K562 (cell line): Measurements from ENCODE around the gene KLK7. TPM values are rescaled to one million over a fixed set of nuclear protein-coding genes. Genes with fewer than 3 reads are reported as not detected.

Experiments
- ATAC-seq: fragments of 200-7000 bp; cut with Tn5 transposase; 3 replicates; pipeline ENCODE4 v1.9.1; 2020; ENCODE audit warnings: moderate library complexity
- BruUV-seq: library from RNA; stranded (reverse); fragments of 400-500 nt; replicated peaks from 2 replicates; lab custom pipeline; 2021; lab: Mats Ljungman, UMichigan
- CTCF ChIA-PET: fragments of 300-600 bp; formaldehyde crosslinking; extraction: SDS; loops from one replicate; lab custom pipeline; 2021; ENCODE audit warnings: low intra/inter-chr PET ratio; lab: Yijun Ruan, JAX
- POLR2A ChIA-PET: fragments of 300-600, 350-650 bp; sonication (Branson Sonifier 250); formaldehyde crosslinking; extraction: SDS; loops from one replicate; lab custom pipeline; 2021; ENCODE audit warnings: antibody characterized with exemption, inconsistent platforms; lab: Yijun Ruan, JAX
- DNase-seq, 4 experiments: peaks; one replicate each; pipeline versions ENCODE4 v3.0.0 to v3.0.0-alpha.2; 2011 to 2018; ENCODE audit warnings: low spot score in 3 of 4, mixed read lengths in 3 of 4; ENCODE audit errors: extremely low read depth in 1 of 4
- FAIRE-seq: peaks from 2 replicates; lab custom pipeline; 2011; peaks lifted over from hg19 to GRCh38; lab: Jason Lieb, UNC
- H2AFZ ChIP-seq: 2 replicates; pipeline ENCODE4 v1.6.0; 2011; ENCODE audit warnings: low read depth, low read length, control low read depth, inconsistent platforms
- H3K27ac ChIP-seq: fragments of 200-600 bp; 3 replicates; pipeline ENCODE4 v1.8.0; 2011; ENCODE audit warnings: low read depth, mild to moderate bottlenecking, control low read depth, inconsistent platforms, low read length, moderate library complexity, mixed read lengths; ENCODE audit errors: extremely low read depth
- H3K27me3 ChIP-seq, 2 experiments: fragments of 300-600 bp in 1 of 2; 2 replicates in 1 of 2; 3 replicates in 1 of 2; pipeline versions ENCODE4 v1.6.0 to v1.8.0; 2011; ENCODE audit warnings: inconsistent platforms in 2 of 2, low read length in 2 of 2, mild to moderate bottlenecking in 1 of 2, mixed read lengths in 1 of 2, moderate library complexity in 1 of 2; ENCODE audit not compliant: control insufficient read depth in 2 of 2, insufficient read depth in 2 of 2
- H3K36me3 ChIP-seq: fragments of 300-600 bp; 3 replicates; pipeline ENCODE4 v1.8.0; 2011; ENCODE audit warnings: mild to moderate bottlenecking, low read length, inconsistent platforms; ENCODE audit not compliant: control insufficient read depth, insufficient read depth
- H3K4me1 ChIP-seq, 2 experiments: fragments of 200-600 bp in 1 of 2; replicated peaks in 1 of 2; 2 replicates in 1 of 2; 3 replicates in 1 of 2; pipeline versions ENCODE4 v1.5.1 to v1.8.0; 2011; ENCODE audit warnings: inconsistent platforms in 2 of 2, low read length in 2 of 2, mild to moderate bottlenecking in 1 of 2, mixed read lengths in 1 of 2, moderate library complexity in 1 of 2; ENCODE audit not compliant: control insufficient read depth in 2 of 2, insufficient read depth in 2 of 2
- H3K4me2 ChIP-seq: 2 replicates; pipeline ENCODE4 v1.6.1; 2011; ENCODE audit warnings: low read length, control low read depth, inconsistent platforms, mixed read lengths; ENCODE audit not compliant: insufficient read depth
- H3K4me3 ChIP-seq: fragments of 200-600 bp; sonication (generic), shearing (Covaris generic); 2 replicates; pipeline ENCODE4 v1.5.1; 2016; ENCODE audit warnings: control low read depth, inconsistent platforms
- H3K79me2 ChIP-seq: fragments of 200-600 bp; 3 replicates; pipeline ENCODE4 v1.8.0; 2011; ENCODE audit warnings: low read length, inconsistent platforms; ENCODE audit not compliant: control insufficient read depth, insufficient read depth
- H3K9ac ChIP-seq, 2 experiments: 2 replicates each; pipeline versions ENCODE4 v1.6.0 to v1.6.1; 2011; ENCODE audit warnings: low read depth in 2 of 2, low read length in 2 of 2, control low read depth in 1 of 2, inconsistent platforms in 1 of 2, mild to moderate bottlenecking in 1 of 2, mixed read lengths in 1 of 2; ENCODE audit not compliant: insufficient read depth in 1 of 2
- H3K9me1 ChIP-seq: one replicate; pipeline ENCODE4 v1.6.0; 2011; ENCODE audit warnings: inconsistent platforms, mild to moderate bottlenecking, low read length, moderate library complexity; ENCODE audit not compliant: control insufficient read depth, insufficient read depth
- H3K9me3 ChIP-seq: replicated peaks from 2 replicates; pipeline ENCODE4 v1.5.1; 2011; ENCODE audit warnings: low read depth, low read length, inconsistent platforms; ENCODE audit not compliant: control insufficient read depth, insufficient read depth
- H4K20me1 ChIP-seq: replicated peaks from 2 replicates; pipeline ENCODE4 v1.6.1; 2011; ENCODE audit warnings: low read length, inconsistent platforms, mixed read lengths; ENCODE audit not compliant: control insufficient read depth, insufficient read depth
- BACH1 ChIP-seq: fragments of 200-800 bp; sonication (Bioruptor generic); IDR thresholded peaks from 2 replicates; pipeline ENCODE4 v1.6.1; 2016; ENCODE audit warnings: missing genetic modification characterization, missing compliant biosample characterization
- CREM ChIP-seq: IDR thresholded peaks from 2 replicates; pipeline ENCODE4 v1.6.1; 2014; ENCODE audit warnings: antibody characterized with exemption, low read depth
- CTBP1 ChIP-seq: fragments of 450-650 bp; IDR thresholded peaks from 2 replicates; pipeline ENCODE4 v1.6.1; 2016; ENCODE audit warnings: borderline replicate concordance
- EHMT2 ChIP-seq: fragments of 450-650 bp; IDR thresholded peaks from 2 replicates; pipeline ENCODE4 v1.6.1; 2018; ENCODE audit warnings: antibody characterized with exemption
- JUND ChIP-seq, 2 experiments: IDR thresholded peaks; 2 replicates in 1 of 2; 3 replicates in 1 of 2; pipeline ENCODE4 v1.6.1; 2011; ENCODE audit warnings: borderline replicate concordance in 2 of 2, low read depth in 2 of 2, low read length in 2 of 2, improper control_type of control experiment in 1 of 2, missing biosample characterization in 1 of 2, missing genetic modification characterization in 1 of 2, missing genetic modification reagents in 1 of 2
- NR3C1 ChIP-seq: sonication (generic); formaldehyde crosslinking; IDR thresholded peaks from 2 replicates; pipeline ENCODE4 v1.8.1; 2022; ENCODE audit warnings: missing genetic modification reagents
- POLR2B ChIP-seq: fragments of 450-650 bp; IDR thresholded peaks from 2 replicates; pipeline ENCODE4 v1.6.1; 2018; ENCODE audit warnings: low read depth; ENCODE audit not compliant: partially characterized antibody
- RAD21 ChIP-seq, 2 experiments: fragments of 250-450 bp in 1 of 2; fragments of 450-650 bp in 1 of 2; sonication (Bioruptor Pico) in 1 of 2; formaldehyde crosslinking in 1 of 2; IDR thresholded peaks in 1 of 2; conservative IDR thresholded peaks in 1 of 2; 2 replicates each; pipeline versions ENCODE4 v1.4.0 to v1.8.0; 2020 to 2022; ENCODE audit warnings: mild to moderate bottlenecking in 2 of 2, moderate library complexity in 1 of 2
- RB1 ChIP-seq: fragments of 450-650 bp; IDR thresholded peaks from 2 replicates; pipeline ENCODE4 v1.6.1; 2017; ENCODE audit warnings: low read depth, mild to moderate bottlenecking
- RBM39 ChIP-seq: fragments of 200-400 bp; formaldehyde crosslinking; optimal IDR thresholded peaks from 2 replicates; pipeline ENCODE3; 2018; ENCODE audit warnings: low read depth, low read length
- STAG1 ChIP-seq: sonication (generic); formaldehyde crosslinking; IDR thresholded peaks from 2 replicates; pipeline ENCODE4 v1.5.0; 2020; ENCODE audit warnings: missing genetic modification reagents, borderline replicate concordance
- TEAD1 ChIP-seq, 2 experiments: fragments of 450-650 bp in 1 of 2; sonication (generic) in 1 of 2; formaldehyde crosslinking; IDR thresholded peaks; 2 replicates each; pipeline versions ENCODE4 v1.4.0 to v1.8.0; 2020 to 2022; ENCODE audit warnings: mild to moderate bottlenecking in 2 of 2, missing genetic modification reagents in 1 of 2
- TFAM ChIP-seq: fragments of 250-450 bp; sonication (Bioruptor Pico); conservative IDR thresholded peaks from 2 replicates; pipeline ENCODE4 v1.5.0; 2021; ENCODE audit warnings: mild to moderate bottlenecking, moderate library complexity
- TFAP4 ChIP-seq: sonication (generic); formaldehyde crosslinking; IDR thresholded peaks from 2 replicates; pipeline ENCODE4 v1.8.0; 2022; ENCODE audit warnings: missing genetic modification reagents, mild to moderate bottlenecking, moderate library complexity, borderline replicate concordance
- ZC3H11A ChIP-seq: IDR thresholded peaks from 2 replicates; pipeline ENCODE4 v1.6.1; 2012; ENCODE audit warnings: low read depth, low read length, improper control_type of control experiment
- ZNF3 ChIP-seq: fragments of 250-450 bp; sonication (Bioruptor Pico); IDR thresholded peaks from 2 replicates; pipeline ENCODE4 v1.5.0; 2021; ENCODE audit warnings: mild to moderate bottlenecking, moderate library complexity
- ZNF384 ChIP-seq: IDR thresholded peaks from 2 replicates; pipeline ENCODE4 v1.6.1; 2012; ENCODE audit warnings: low read depth, low read length, improper control_type of control experiment
- WGBS: fragments of 100-300 bp; shearing (Covaris generic); methylation state at CpG from one replicate; pipeline ENCODE4 v1.1.6; 2016; ENCODE audit warnings: low coverage, mixed read lengths; ENCODE audit not compliant: insufficient coverage; ENCODE audit errors: missing lambda C conversion rate; 5-methylcytosine and 5-hydroxymethylcytosine counted together
- in situ Hi-C: fragments of 300-500 bp; cut with MboI; formaldehyde crosslinking; loops from 4 replicates; pipeline ENCODE4 v1.15.0; 2018; ENCODE audit warnings: inconsistent platforms, mixed read lengths
- intact Hi-C: fragments of 100-400 bp; cut with micrococcal nuclease; formaldehyde crosslinking; loops from 2 replicates; pipeline ENCODE4 v1.14.2; 2022
- polyA plus RNA-seq, 8 experiments: library from polyadenylated mRNA; depleted of rRNA in 4 of 8; stranded (reverse) in 5 of 8; unstranded in 3 of 8; fragments of >200 nt; fragmentation: Nextera tagmentation in 2 of 8; fragmentation: Illumina TruSeq in 1 of 8; extraction: Ambion mirVana in 2 of 8; extraction: Trizol in 1 of 8; gene quantifications; 2 replicates each; pipeline versions ENCODE4 v1.2.1 to v1.2.3, GENCODE V29; 2011 to 2014; ENCODE audit warnings: inconsistent platforms in 1 of 8, missing spikeins in 1 of 8
- total RNA-seq, 7 experiments: library from RNA; depleted of rRNA in 6 of 7; stranded (reverse); fragments of >200 nt in 6 of 7; fragmentation: Illumina TruSeq in 2 of 7; extraction: Trizol in 2 of 7; gene quantifications; 2 replicates each; pipeline versions ENCODE4 v1.2.1 to v1.2.3, GENCODE V29; 2011 to 2021; ENCODE audit warnings: low replicate concordance in 1 of 7
- TF ChIP-seq, protein P1 (sequence below), 3 experiments: IDR thresholded peaks in 2 of 3; conservative IDR thresholded peaks in 1 of 3; 2 replicates each; pipeline ENCODE4 v1.5.1; 2011 to 2012; ENCODE audit warnings: low read length in 3 of 3, mild to moderate bottlenecking in 3 of 3, control low read depth in 2 of 3, improper control_type of control experiment in 1 of 3, inconsistent platforms in 1 of 3, low read depth in 1 of 3, mixed read lengths in 1 of 3, moderate library complexity in 1 of 3; ENCODE audit not compliant: insufficient read depth in 2 of 3

KLK7 gene
- total and polyA plus RNA-seq, 9 of the 15 experiments (the other 6 are each of a cell fraction or from before 2014, with no cell fraction given) = 0.03 TPM; not detected in 8

DNA sequence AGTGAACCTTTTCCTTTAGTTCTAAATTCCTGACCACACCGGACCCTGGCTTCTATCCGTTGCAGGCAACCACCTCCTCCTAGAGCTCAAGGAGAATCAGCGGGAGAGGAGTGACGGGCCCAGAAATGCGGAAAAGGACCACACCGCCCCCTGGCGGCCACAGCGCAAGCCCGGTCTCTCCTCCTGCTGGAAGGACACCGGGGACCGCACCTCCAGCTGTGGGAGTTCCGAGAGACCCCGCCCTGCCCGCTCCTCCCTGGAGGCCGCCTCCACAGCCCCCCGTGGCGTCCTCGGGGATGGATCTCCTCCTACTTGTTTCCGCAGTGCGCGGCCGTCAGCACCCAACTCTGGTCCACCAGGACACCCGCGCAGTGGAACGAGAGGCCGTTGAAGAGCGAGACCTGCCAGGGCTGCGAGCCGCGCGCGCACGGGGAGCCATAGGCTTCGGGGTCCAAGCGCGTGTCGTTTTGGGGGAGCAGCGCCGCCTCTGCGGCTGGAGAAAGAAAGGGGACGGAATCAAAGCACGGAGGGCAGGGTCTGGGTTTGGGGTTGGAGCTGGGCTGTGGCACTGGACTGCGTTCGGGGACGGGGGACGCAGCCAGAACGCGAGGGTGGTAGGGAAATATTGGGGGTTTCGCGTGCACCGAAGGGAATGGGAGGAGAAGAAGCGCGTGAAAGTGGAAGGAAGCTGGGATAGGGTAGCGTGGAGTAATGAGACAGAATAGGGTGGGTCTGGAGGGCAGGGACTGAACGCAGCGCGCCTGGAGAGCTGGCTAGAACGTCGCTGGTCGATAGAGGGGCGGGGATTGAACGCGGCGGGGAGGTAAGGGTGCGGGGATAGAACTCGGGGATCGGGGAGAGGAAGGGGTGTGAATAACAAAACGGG, 33.3 kb upstream of the KLK7 start:
- peak overlapping the region; percentile 17; the same call in 1 of the 2 replicates for H2AFZ ChIP-seq
- WGBS = 15% methylated on average over 48 of the region's 68 CpGs
- H3K4me3 ChIP-seq = no peak overlapping the region
- no TSS peak for BruUV-seq
- intact Hi-C loops (loop anchor here (2.0 kb wide), 1 partner anchor 86 kb away; no protein-coding TSS in a partner anchor), in situ Hi-C loops (no loop called here)
- H3K79me2 ChIP-seq = no peaks in the 10 kb centered on the region
- DNase-seq (peak; percentile 80 to 85 (median 84)), ATAC-seq (peak; percentile 91), FAIRE-seq (peak; percentile 79)
- H3K4me2 ChIP-seq = peak overlapping the region; percentile 34
- CTCF ChIA-PET = interaction anchor here (1.0 to 1.8 kb wide), 3 partner anchors 78 to 87 kb away, joined by 3 to 11 read pairs (median 3); no protein-coding TSS in a partner anchor
- H3K9me1 ChIP-seq = no peaks in the 10 kb centered on the region
- H3K27me3 ChIP-seq = peaks cover 5 to 35% of the 10 kb centered on the region in 2 experiments; a peak in 3 of 5 replicates
- H3K9me3 ChIP-seq = no peaks in the 10 kb centered on the region
- H3K9ac ChIP-seq = no peak overlapping the region; a peak in 1 of 4 replicates
- H3K36me3 ChIP-seq = no peaks in the 10 kb centered on the region
- H3K4me1 ChIP-seq = peaks cover 4 to 28% of the 10 kb centered on the region in 2 experiments
- H3K27ac ChIP-seq = no peak overlapping the region
- peaks cover 2% of the 10 kb centered on the region; the same call in 1 of the 2 replicates for H4K20me1 ChIP-seq
- POLR2A ChIA-PET = interaction anchor here (1.0 to 1.1 kb wide), 2 partner anchors 11 to 18 kb away, joined by 3 to 5 read pairs; no protein-coding TSS in a partner anchor
- TF ChIP-seq CTBP1 = peak; percentile 26; the same call in 1 of the 2 replicates
- TF ChIP-seq POLR2B = no peak
- TF ChIP-seq ZNF384 = 0 out of 2 replicates have a peak, but pooled peaks have one; percentile 44
- TF ChIP-seq BACH1 (tag) = no peak
- TF ChIP-seq RBM39 = no peak
- TF ChIP-seq TFAP4 = peak; percentile 54; the same call in 1 of the 2 replicates
- TF ChIP-seq, protein P1, sequence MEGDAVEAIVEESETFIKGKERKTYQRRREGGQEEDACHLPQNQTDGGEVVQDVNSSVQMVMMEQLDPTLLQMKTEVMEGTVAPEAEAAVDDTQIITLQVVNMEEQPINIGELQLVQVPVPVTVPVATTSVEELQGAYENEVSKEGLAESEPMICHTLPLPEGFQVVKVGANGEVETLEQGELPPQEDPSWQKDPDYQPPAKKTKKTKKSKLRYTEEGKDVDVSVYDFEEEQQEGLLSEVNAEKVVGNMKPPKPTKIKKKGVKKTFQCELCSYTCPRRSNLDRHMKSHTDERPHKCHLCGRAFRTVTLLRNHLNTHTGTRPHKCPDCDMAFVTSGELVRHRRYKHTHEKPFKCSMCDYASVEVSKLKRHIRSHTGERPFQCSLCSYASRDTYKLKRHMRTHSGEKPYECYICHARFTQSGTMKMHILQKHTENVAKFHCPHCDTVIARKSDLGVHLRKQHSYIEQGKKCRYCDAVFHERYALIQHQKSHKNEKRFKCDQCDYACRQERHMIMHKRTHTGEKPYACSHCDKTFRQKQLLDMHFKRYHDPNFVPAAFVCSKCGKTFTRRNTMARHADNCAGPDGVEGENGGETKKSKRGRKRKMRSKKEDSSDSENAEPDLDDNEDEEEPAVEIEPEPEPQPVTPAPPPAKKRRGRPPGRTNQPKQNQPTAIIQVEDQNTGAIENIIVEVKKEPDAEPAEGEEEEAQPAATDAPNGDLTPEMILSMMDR (IDR thresholded peaks at IDR 0.05 in 2 of 3, conservative IDR thresholded peaks at IDR 0.05 in 1 of 3; ENCODE audit: insufficient read depth in 2 of 3, low read depth in 1 of 3, low read length in 3 of 3) = peak; percentile 89 to 94 (median 91)
- TF ChIP-seq ZNF3 (CRISPR knock-in tag) = no peak
- 0 out of 4 replicates have a peak, but pooled peaks of 1 of the 2 experiments have one; percentile 32 for TF ChIP-seq TEAD1 (CRISPR knock-in tag; IDR thresholded peaks at IDR 0.05)
- TF ChIP-seq NR3C1 (CRISPR knock-in tag) = no peak
- TF ChIP-seq JUND (IDR thresholded peaks at IDR 0.05; ENCODE audit: borderline replicate concordance, low read depth, low read length) = 0 out of 2 replicates have a peak, but pooled peaks have one; percentile 24
- TF ChIP-seq JUND (tag; IDR thresholded peaks at IDR 0.05; ENCODE audit: borderline replicate concordance, low read depth, low read length) = no peak; the same call in 2 of the 3 replicates
- peak; percentile 73; the same call in 1 of the 2 replicates for TF ChIP-seq STAG1 (CRISPR knock-in tag)
- TF ChIP-seq TFAM (CRISPR knock-in tag) = no peak
- TF ChIP-seq ZC3H11A = no peak
- no peak for TF ChIP-seq EHMT2
- peak; percentile 45 to 74 for TF ChIP-seq RAD21 (CRISPR knock-in tag; conservative IDR thresholded peaks at IDR 0.05 in 1 of 2, IDR thresholded peaks at IDR 0.05 in 1 of 2)
- peak; percentile 74; the same call in 1 of the 2 replicates for TF ChIP-seq RB1
- TF ChIP-seq CREM = peak; percentile 45; the same call in 1 of the 2 replicates
